Measurements from ENCODE around the gene DNAJA4. TPM values are rescaled to one million over a fixed set of nuclear protein-coding genes. Genes with fewer than 3 reads are reported as not detected.

DNAJA4 gene
- total RNA-seq, 6 experiments from 2014 or later = 0.14 to 0.38 (median 0.17) TPM; not detected in 1

GRCh38 chr15:78308422-78309032 lies 44.2 kb downstream of the DNAJA4 start:
- Mint-ChIP-seq H3K27ac (no peak overlapping the region), H3K36me3 (ENCODE audit: low read depth) (no peaks in the 10 kb centered on the region), H3K4me1 (ENCODE audit: low read depth) (peaks cover 24% of the 10 kb centered on the region), H3K27me3 (ENCODE audit: insufficient read depth) (peaks cover 35% of the 10 kb centered on the region), H3K9me3 (no peaks in the 10 kb centered on the region), H3K4me3 (no peak overlapping the region)
- TF ChIP-seq CTCF (IDR thresholded peaks at IDR 0.05) = peak; percentile 84
- peak; percentile 38 for DNase-seq

GRCh38 chr15:78311292-78311691 lies 46.9 kb downstream of the DNAJA4 start:
- H3K4me3 Mint-ChIP-seq = no peak overlapping the region
- no peaks in the 10 kb centered on the region for H3K36me3 Mint-ChIP-seq (ENCODE audit: low read depth)
- H3K27ac Mint-ChIP-seq = no peak overlapping the region
- DNase-seq = no peak
- H3K4me1 Mint-ChIP-seq (ENCODE audit: low read depth) = peaks cover 8% of the 10 kb centered on the region
- H3K27me3 Mint-ChIP-seq (ENCODE audit: insufficient read depth) = peaks cover 53% of the 10 kb centered on the region
- H3K9me3 Mint-ChIP-seq = no peaks in the 10 kb centered on the region
- TF ChIP-seq CTCF (IDR thresholded peaks at IDR 0.05) = no peak

GRCh38 chr15:78312536-78312935 lies 48.2 kb downstream of the DNAJA4 start:
- H3K36me3 Mint-ChIP-seq (ENCODE audit: low read depth) = no peaks in the 10 kb centered on the region
- H3K9me3 Mint-ChIP-seq = no peaks in the 10 kb centered on the region
- H3K4me3 Mint-ChIP-seq = no peak overlapping the region
- H3K4me1 Mint-ChIP-seq (ENCODE audit: low read depth) = no peaks in the 10 kb centered on the region
- H3K27me3 Mint-ChIP-seq (ENCODE audit: insufficient read depth) = peaks cover 57% of the 10 kb centered on the region
- no peak for DNase-seq
- H3K27ac Mint-ChIP-seq = no peak overlapping the region
- TF ChIP-seq CTCF (IDR thresholded peaks at IDR 0.05) = no peak

- no peak for TF ChIP-seq CTCF (IDR thresholded peaks at IDR 0.05)
- H3K4me3 Mint-ChIP-seq = no peak overlapping the region
- no peaks in the 10 kb centered on the region for H3K4me1 Mint-ChIP-seq (ENCODE audit: low read depth)
- DNase-seq = no peak
- peaks cover 57% of the 10 kb centered on the region for H3K27me3 Mint-ChIP-seq (ENCODE audit: insufficient read depth)
- H3K9me3 Mint-ChIP-seq = no peaks in the 10 kb centered on the region
- no peaks in the 10 kb centered on the region for H3K36me3 Mint-ChIP-seq (ENCODE audit: low read depth)
- no peak overlapping the region for H3K27ac Mint-ChIP-seq
These were observed 48.6 kb downstream of the DNAJA4 start for GRCh38 chr15:78312957-78313356.

- H3K27me3 Mint-ChIP-seq (ENCODE audit: insufficient read depth) = peaks cover 57% of the 10 kb centered on the region
- no peak for DNase-seq
- H3K27ac Mint-ChIP-seq = no peak overlapping the region
- H3K4me3 Mint-ChIP-seq = no peak overlapping the region
- H3K4me1 Mint-ChIP-seq (ENCODE audit: low read depth) = no peaks in the 10 kb centered on the region
- H3K9me3 Mint-ChIP-seq = no peaks in the 10 kb centered on the region
- H3K36me3 Mint-ChIP-seq (ENCODE audit: low read depth) = no peaks in the 10 kb centered on the region
- TF ChIP-seq CTCF (IDR thresholded peaks at IDR 0.05) = no peak
These were observed 49.0 kb downstream of the DNAJA4 start for GRCh38 chr15:78313383-78313782.
